ENCODE measurements around the gene EXOSC2. TPM values are rescaled to one million over a fixed set of nuclear protein-coding genes. Genes with fewer than 3 reads are reported as not detected.

Gene EXOSC2
- total and polyA plus RNA-seq, 2 experiments from 2014 or later = 37.6 to 77.7 TPM

- peaks cover 17% of the 10 kb centered on the region for H3K4me1 Mint-ChIP-seq
- Histone ChIP-seq H3K27ac (ENCODE audit: low read depth) (peak overlapping the region; percentile 16; the same call in 1 of the 2 replicates), H3F3A (replicated peaks; ENCODE audit: low read depth) (no peaks in the 10 kb centered on the region), H2AFZ (no peak overlapping the region), H3K27me3 (ENCODE audit: insufficient read depth) (no peaks in the 10 kb centered on the region), H4K20me1 (replicated peaks; ENCODE audit: insufficient read depth) (peaks cover 13% of the 10 kb centered on the region; the same call in 1 of the 2 replicates), H3K9me2 (ENCODE audit: insufficient read depth) (no peaks in the 10 kb centered on the region), H3K79me2 (replicated peaks; ENCODE audit: insufficient read depth) (peaks cover 80% of the 10 kb centered on the region), H3K4me1 (ENCODE audit: insufficient read depth) (peaks cover 11% of the 10 kb centered on the region), H3K4me3 (no peak overlapping the region), H3K36me3 (ENCODE audit: insufficient read depth) (no peaks in the 10 kb centered on the region), H3K4me2 (peak overlapping the region; percentile 9; the same call in 1 of the 2 replicates)
- H3K27ac Mint-ChIP-seq = no peak overlapping the region
- H3K27me3 Mint-ChIP-seq (ENCODE audit: insufficient read depth, low read depth, poor library complexity) = peaks cover 2% of the 10 kb centered on the region
- TF ChIP-seq REST (IDR thresholded peaks at IDR 0.05; ENCODE audit: unreplicated experiment) (no peak), ZNF114 (CRISPR knock-in tag; IDR thresholded peaks at IDR 0.05) (no peak), POLR2AphosphoS5 (IDR thresholded peaks at IDR 0.05; ENCODE audit: low read depth) (no peak), STAT1 (IDR thresholded peaks at IDR 0.05; ENCODE audit: unreplicated experiment) (no peak), ZNF462 (CRISPR knock-in tag; IDR thresholded peaks at IDR 0.05) (no peak), CREB1 (CRISPR knock-in tag; IDR thresholded peaks at IDR 0.05; ENCODE audit: low read depth) (no peak), EZH2phosphoT487 (IDR thresholded peaks at IDR 0.05; ENCODE audit: unreplicated experiment) (no peak), EZH2 (IDR thresholded peaks at IDR 0.05; ENCODE audit: low read depth, unreplicated experiment) (no peak), ETS1 (IDR thresholded peaks at IDR 0.05) (no peak), JUNB (IDR thresholded peaks at IDR 0.05; ENCODE audit: unreplicated experiment) (no peak), NANOG (IDR thresholded peaks at IDR 0.05; ENCODE audit: borderline replicate concordance) (no peak), ZNF331 (CRISPR knock-in tag; IDR thresholded peaks at IDR 0.05; ENCODE audit: low read depth) (no peak), CTCF (conservative IDR thresholded peaks at IDR 0.05; ENCODE audit: low read depth in 2 of 2) (no peak)
- H3K9me3 Mint-ChIP-seq = no peaks in the 10 kb centered on the region
- H3K4me3 Mint-ChIP-seq = no peak overlapping the region
- DNase-seq (ENCODE audit: low spot score) (no peak), ATAC-seq (no peak)
- H3K36me3 Mint-ChIP-seq (ENCODE audit: low read depth) = 0 out of 3 replicates have a peak, but pooled peaks cover 3% of the 10 kb centered on the region
These were observed 52.2 kb downstream of the EXOSC2 start for GRCh38 chr9:130745829-130746228.

Measured in GM23338 (cell line).